ENCODE results near the gene MOCOS.
A peak's percentile ranks its signal among the peaks of the same experiment; 100 is the strongest.

MOCOS gene

GRCh38 chr18:36295214-36295613 lies 107.9 kb downstream of the MOCOS start:
- DNase-seq (ENCODE audit: extremely low spot score): no peak
- ChIA-PET POLR2A (no interaction called here), CTCF (interaction anchor here (0.8 to 5.8 kb wide), 4 partner anchors 10 to 277 kb away, joined by 3 to 36 read pairs (median 5); no protein-coding TSS in a partner anchor)
- no peak for TF ChIP-seq CTCF (IDR thresholded peaks at IDR 0.05; ENCODE audit: control extremely low read depth, extremely low read depth, low read depth, missing control alignments)

GRCh38 chr18:36295880-36296301 lies 108.6 kb downstream of the MOCOS start:
- CTCF ChIA-PET: interaction anchor here (1.5 to 5.8 kb wide), 2 partner anchors 11 to 18 kb away, joined by 5 to 36 read pairs; no protein-coding TSS in a partner anchor
- DNase-seq (ENCODE audit: extremely low spot score): no peak

GRCh38 chr18:36296650-36297416 lies 109.5 kb downstream of the MOCOS start:
- DNase-seq (ENCODE audit: extremely low spot score): peak; percentile 44
- peak; percentile 55 for TF ChIP-seq CTCF (IDR thresholded peaks at IDR 0.05; ENCODE audit: control extremely low read depth, extremely low read depth, low read depth, missing control alignments)
- ChIA-PET POLR2A (no interaction called here), CTCF (interaction anchor here (0.9 to 5.8 kb wide), 3 partner anchors 12 to 201 kb away, joined by 3 to 36 read pairs (median 3); no protein-coding TSS in a partner anchor)

More at GRCh38 chr18:36295880-36296301, 108.6 kb downstream of the MOCOS start:
- POLR2A ChIA-PET: no interaction called here
- no peak for TF ChIP-seq CTCF (IDR thresholded peaks at IDR 0.05; ENCODE audit: control extremely low read depth, extremely low read depth, low read depth, missing control alignments)

- ChIA-PET POLR2A (no interaction called here), CTCF (interaction anchor here (0.9 to 5.8 kb wide), 4 partner anchors 13 to 202 kb away, joined by 3 to 36 read pairs (median 3); no protein-coding TSS in a partner anchor)
- TF ChIP-seq CTCF (IDR thresholded peaks at IDR 0.05; ENCODE audit: control extremely low read depth, extremely low read depth, low read depth, missing control alignments): no peak
- peak; percentile 75 for DNase-seq (ENCODE audit: extremely low spot score)
Measured at GRCh38 chr18:36297417-36298125, 110.3 kb downstream of the MOCOS start, which contains the start of gene FHOD3. TSS of gene FHOD3 (plus strand) at chr18:36297713. CDS start at chr18:36297836, 123 bp downstream.

GRCh38 chr18:36298126-36298741 lies 110.9 kb downstream of the MOCOS start:
- ChIA-PET POLR2A (interaction anchor here (0.7 kb wide), 1 partner anchor 279 kb away, joined by 5 read pairs; no protein-coding TSS in a partner anchor), CTCF (interaction anchor here (0.8 to 0.9 kb wide), 2 partner anchors 12 to 14 kb away, joined by 3 read pairs; no protein-coding TSS in a partner anchor)
- peak; percentile 23 for DNase-seq (ENCODE audit: extremely low spot score)
- TF ChIP-seq CTCF (IDR thresholded peaks at IDR 0.05; ENCODE audit: control extremely low read depth, extremely low read depth, low read depth, missing control alignments): no peak

GRCh38 chr18:36299015-36299414 lies 111.7 kb downstream of the MOCOS start:
- no peak for DNase-seq (ENCODE audit: extremely low spot score)
- ChIA-PET CTCF (interaction anchor here (1.2 kb wide), 1 partner anchor 15 kb away, joined by 3 read pairs; no protein-coding TSS in a partner anchor), POLR2A (interaction anchor here (0.7 kb wide), 1 partner anchor 280 kb away, joined by 5 read pairs; no protein-coding TSS in a partner anchor)
- TF ChIP-seq CTCF (IDR thresholded peaks at IDR 0.05; ENCODE audit: control extremely low read depth, extremely low read depth, low read depth, missing control alignments): no peak

Measured in GM10248 (cell line).